GM21423 (cell line): ENCODE results near the gene LDAH.

Experiments used
- ATAC-seq: cut with Tn5 transposase; IDR thresholded peaks from one replicate; pipeline ENCODE4 v1.9.1; 2021; ENCODE audit warnings: mild to moderate bottlenecking, moderate library complexity; ENCODE audit not compliant: unreplicated experiment

Gene LDAH

DNA sequence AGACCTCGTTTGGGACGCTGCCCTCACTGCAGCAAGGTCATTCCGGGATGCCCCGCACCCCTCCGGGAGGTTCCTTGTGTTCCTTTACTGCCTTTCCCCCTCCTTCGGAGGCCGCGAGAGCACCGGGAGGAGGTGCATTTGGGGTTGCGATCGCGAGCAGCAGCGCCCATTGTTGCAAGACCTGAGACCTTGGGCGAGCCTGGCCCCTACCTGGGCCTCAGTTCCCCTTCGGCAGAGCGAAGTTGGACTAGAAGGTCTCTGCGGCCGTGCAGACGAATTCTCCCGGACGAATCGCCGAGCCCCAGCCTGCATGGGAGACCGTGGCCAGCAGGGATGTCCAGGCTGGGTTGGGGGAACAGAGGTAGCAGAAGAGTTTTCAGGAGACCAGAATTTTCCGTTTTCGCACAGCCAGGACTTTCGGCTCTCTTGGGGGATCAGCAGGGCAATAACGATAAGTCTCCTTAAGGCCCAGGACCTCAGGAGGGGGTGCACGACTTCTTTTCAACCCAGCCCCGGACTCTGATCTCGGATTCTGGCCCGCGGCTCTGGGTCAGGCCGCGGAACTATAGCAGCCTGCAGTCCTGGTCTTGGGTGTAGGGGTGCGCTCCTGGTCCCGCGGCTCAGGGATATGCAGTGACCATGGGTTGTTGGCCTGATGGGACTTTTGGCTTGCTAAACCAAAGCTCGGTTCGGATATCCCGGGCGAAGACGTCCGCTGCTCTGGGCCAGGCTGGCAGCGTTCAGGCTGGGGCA, 153.2 kb downstream of the LDAH start:
- no peak for ATAC-seq

DNA sequence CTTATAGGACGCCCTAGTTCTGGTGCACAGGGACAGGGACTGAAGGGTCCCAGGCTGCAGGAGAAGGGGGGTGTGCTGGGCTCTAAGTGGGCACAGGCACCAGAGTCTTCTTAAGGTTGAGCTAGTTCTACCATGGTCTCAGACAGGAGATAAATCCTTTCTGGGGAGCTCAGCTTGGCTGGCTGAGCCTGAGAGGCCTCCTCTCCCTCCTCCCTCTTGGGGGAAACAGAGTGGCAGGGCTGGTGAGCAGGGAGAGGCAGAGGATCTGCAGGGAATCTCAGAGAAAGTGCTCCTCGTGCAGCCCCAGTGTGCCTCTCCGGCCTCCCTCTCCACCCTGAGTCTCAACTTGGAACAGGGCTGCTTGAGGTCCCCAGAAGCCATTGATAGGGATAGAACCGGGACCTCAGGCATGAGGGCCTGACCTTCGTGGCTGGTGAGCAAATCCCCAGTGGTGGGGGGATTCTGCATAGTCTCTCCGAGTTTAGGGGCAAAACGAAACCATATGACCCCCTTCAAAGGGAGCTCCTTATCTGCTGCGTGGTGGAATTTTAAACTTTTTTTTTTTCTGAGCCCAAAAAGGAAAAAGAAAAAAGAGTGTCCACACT, 153.9 kb downstream of the LDAH start:
- no peak for ATAC-seq

DNA sequence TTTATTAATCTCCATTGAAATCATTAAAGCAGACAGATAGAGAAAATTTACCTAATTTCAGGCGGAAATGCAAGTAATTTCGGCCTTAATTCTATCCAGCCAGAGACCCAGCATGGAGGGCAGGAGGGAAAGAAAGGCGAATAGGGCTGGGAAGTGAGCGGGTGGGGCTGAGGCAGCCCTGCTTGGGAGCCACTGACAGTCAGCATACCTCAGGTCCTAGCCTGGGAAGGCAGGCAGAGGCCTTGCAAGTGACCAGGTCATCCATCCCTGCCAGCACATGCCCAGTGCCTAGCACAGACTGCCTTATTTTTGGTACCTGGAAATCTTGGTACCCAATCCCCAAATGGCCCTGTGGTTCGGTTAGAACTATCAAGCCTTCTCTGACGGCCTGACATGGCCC, 154.4 kb downstream of the LDAH start:
- ATAC-seq: no peak

DNA sequence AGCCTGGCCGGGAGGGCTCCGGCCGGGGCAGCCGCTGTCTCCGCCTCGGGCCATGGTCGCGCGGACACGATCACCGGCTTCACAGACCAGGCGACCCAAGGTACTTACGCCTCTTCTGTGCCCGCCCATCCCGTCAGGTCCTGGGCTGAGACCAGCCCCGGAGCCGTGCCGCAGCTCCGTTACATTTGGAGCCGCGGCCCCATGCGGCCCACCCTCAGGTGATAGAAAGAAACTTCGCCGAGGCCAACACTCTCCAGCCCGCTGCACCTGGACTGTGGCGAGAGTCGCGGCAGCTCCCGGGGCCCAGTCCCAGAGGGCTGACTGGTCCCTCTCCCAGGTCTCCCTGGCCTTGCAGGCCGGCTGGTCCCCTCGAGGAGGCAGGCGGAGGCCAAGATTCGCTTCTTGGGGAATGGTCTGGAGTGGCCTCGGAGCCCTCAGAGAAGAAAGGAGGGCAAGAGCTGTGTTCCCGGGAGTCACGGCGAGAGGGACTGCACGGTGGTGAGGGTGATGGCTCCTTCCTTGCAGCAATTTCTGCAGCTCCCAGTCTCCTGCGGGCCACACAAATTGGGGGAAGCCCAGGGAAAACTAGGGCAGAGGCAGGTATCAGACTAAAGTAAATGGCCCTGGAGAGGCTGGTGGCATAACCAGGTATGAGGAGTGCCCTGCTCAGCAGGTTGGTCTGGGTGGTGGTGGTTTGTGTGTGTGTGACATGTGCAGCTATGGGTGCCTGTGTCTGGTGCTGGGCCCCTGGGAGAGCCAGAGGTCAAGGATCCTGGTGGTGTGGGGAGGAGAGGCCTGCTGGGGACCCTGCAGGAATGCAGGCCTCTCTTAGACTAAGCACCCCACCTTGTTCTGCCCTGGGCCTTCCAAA, 155.1 kb downstream of the LDAH start:
- no peak for ATAC-seq

DNA sequence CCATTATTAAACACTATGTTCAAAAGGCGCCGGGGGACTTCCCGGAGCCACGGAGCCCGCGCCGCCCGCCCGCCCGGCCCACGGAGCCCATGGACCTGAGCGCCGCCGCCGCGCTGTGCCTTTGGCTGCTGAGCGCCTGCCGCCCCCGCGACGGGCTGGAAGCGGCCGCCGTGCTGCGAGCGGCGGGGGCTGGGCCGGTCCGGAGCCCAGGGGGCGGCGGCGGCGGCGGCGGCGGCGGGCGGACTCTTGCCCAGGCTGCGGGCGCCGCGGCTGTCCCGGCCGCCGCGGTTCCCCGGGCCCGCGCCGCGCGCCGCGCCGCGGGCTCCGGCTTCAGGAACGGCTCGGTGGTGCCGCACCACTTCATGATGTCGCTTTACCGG, 155.8 kb downstream of the LDAH start:
- no peak for ATAC-seq

DNA sequence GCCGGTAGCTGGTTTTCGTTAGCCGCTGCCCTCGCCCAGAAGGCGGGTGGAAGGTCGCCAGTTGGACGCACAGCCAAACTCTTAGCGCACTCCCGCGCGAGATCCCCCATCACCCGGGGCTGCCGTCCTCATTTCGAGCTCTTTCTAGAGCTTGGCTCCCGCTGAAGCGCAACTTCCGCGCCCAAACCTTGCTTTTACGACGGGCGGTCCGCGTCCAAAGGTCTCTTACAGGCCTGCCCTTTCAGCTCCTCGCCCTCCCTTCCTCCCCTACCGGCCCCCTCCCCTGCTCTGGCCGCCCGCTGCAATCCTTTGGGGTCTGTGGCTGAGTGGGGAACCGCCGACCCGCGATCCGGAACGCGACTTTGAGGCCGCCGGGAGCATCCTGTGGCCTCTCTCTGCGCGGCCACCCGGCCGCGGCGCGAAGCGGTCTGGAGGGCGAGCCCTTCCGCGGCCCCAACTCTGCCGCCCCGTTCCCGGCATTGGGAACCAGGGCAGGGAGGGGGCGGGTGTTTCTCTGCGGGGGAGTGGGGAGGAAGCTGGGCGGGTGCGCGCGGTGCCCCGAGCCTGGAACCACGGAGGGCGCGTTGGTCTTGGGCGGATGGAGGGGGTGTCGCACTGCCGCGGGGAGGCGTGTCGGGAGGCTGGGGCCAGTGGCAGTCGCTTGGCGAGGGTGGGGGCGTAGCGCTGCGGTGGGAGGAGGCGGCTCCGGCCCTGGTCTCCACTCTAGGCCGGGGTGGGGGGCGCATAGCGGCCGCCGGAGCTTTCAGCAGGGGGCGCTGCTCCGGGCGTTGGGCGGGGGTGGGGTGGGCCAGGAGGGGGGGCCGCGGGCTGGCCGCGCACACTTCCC, 156.4 kb downstream of the LDAH start, which contains the start of gene GDF7:
Gene GDF7, plus strand, starts transcription at position 841 of the 847 bp plus-strand sequence. CDS start 96 bp downstream, outside the sequence.
- ATAC-seq: no peak

DNA sequence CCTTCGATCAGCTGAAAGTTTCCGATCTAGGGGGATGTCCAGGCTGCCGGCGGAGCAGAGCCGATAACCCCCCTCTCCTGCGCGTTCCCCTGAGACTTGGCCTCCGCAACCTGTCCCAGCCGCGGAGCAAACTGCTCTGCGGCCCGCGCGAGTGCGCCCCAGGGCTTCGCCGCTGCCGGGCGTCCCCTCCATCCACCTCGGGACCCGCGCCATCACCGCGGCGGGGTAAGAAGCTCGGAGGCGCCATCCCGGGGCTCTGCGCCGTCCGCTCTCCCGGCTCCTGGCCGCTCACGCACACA, 156.9 kb downstream of the LDAH start:
- ATAC-seq: no peak

DNA sequence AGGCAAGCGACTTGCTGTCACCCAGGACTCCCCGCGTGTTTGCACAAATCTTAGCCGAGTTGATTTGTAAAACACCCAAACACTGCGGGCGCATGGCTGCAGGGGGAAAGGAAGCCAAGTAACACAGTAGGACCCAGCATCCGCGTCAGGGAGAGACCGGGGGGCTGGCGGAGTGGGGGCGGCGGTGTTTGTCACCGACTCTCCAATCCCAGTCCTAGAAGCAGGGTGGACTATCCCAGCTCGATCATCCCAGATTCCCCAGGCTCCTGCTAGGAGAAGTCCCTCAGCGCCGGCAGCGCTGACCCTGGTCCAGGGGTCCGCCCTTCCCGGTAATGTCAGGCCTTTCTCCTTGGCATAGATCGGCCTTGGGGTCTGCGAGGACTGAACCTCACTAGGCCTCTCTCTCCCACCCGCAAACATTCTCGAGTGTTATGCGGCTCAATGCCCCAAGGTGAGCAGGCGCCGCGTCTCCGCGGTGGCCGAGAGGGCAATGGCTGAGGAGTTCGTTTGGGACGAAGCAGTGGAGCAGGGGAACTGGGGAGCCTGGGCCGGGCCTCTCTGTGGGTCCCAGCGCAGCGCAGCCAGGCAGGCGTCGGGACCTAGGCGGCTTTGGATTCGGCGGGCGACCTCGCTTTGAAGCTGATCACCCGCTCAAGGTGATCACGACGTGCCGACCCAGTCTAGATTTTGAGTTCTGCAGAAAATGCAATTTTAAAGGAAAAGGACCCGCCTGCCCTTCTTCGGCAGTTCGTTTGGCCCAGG, 157.5 kb downstream of the LDAH start:
- no peak for ATAC-seq

DNA sequence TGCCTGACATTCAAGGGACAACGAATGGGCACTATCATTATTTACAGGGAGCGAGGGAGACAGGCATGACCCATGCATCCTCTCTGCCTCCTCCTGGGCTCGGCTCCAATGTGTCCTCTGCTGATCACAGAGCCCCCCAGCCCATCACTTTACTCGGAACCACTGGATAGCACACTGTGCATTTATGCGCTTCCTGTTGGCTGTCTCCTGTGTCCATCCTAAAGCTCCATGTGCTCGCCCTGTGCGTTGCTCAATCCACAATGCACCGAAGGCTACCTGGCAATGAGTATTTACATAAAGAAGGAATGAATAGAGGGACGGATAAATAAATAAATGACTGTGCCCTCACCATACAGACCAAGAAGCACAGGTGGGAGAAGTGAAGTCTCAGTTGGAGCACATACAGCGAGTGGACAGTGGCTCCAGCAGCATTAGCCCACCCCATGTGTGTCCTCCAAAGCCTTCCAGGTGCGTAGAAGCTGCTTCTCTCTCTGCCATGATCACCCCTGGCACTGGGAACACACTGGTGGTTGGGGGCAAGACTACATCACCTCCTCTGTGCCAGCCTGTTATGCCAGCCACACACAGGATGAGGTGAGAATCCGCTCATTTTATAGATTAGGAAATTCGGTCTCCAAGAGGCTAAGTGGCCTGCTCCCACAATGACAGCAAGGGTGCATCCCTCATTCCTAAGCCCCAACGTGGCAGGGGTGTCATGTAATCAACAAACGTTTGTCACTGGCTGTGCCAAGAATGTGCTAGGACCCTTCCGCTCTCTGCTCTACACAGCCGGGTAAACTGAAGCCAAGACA, 158.3 kb downstream of the LDAH start:
- ATAC-seq: no peak

DNA sequence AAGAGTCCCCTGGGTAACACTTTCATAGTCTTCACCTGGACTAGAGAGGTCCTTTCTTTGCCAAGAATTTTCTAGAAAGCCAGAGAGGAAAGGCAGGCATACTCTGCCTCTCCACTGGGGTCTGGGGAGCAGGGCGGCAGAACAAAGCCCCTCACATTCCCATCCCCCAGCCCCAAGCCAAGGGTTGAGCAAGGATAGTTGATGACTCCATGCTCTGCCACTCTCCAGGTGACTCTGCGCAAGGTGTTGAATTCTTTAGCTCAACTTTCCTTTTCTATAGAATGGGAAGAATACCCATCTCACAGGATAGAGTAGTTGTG, 158.9 kb downstream of the LDAH start:
- no peak for ATAC-seq

DNA sequence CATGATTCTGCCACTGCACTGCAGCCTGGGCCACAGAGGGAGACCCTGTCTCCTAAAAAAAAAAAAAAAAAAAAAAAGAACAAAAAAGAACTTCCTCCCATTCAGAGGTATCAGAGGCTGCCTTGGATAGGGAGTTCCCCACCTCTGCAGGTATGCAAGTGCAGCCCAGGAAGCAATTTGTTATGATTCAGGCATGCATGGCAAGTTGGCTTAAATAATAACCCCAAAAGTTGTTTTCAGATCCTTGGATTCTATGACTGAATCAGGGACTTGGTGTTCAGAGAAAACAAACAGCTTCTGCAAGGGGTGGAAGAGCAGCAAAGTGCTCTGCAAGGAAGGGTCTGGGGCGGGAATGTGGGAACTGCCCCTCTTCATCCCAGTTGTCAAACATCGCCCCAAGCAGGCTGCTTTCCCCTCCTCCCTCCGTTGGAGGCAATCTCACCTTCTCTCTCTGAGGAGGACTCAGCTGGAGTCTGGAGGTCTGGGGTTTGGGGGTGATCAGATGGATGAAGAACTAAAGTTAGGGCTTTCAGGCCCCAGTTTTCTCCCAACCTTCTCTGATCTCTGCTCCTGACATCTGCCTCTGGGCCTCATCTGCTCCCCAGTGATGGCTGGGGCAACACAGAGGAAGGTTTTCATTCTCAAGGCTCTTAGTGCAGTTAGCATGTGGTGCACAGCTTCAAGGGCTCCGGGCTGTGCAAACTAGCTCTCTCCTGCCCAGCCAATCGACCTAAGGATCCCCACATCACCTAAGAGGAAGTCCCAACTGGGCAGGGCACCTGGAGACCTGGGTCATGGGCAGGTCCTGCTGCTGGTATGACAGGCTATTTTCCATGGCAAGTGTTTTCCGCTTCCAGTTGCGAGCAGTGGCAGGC, 159.5 kb downstream of the LDAH start:
- no peak for ATAC-seq

DNA sequence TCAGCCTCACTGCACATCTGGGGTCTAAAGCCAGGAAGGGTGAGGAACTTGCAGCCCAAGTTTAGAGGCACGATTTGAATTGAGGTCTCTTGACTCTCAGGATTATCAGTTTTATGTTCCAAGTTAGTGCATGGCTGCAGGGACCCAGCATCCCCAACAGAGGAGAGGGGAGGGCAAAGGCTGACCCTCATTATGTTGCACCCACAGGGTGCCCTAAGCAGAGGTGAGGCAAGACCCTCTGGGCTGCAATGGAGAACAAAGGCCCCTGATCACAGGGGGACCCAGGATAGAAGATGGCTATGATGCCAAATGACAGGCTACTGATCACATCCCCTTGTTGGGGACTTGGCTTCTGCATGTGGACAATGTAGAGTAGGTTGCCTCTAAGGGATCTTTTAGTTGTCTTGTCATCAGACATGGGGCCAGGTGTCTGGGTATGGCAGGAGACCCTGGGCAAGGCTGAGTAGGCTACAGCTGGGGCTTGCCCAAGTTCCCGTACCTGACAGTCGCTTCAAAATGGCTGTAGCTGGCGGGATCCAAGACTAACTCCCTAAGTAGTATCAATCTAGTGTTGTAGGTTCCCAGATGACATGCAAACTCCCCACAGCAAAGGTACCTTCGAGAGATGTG, 160.5 kb downstream of the LDAH start:
- no peak for ATAC-seq

DNA sequence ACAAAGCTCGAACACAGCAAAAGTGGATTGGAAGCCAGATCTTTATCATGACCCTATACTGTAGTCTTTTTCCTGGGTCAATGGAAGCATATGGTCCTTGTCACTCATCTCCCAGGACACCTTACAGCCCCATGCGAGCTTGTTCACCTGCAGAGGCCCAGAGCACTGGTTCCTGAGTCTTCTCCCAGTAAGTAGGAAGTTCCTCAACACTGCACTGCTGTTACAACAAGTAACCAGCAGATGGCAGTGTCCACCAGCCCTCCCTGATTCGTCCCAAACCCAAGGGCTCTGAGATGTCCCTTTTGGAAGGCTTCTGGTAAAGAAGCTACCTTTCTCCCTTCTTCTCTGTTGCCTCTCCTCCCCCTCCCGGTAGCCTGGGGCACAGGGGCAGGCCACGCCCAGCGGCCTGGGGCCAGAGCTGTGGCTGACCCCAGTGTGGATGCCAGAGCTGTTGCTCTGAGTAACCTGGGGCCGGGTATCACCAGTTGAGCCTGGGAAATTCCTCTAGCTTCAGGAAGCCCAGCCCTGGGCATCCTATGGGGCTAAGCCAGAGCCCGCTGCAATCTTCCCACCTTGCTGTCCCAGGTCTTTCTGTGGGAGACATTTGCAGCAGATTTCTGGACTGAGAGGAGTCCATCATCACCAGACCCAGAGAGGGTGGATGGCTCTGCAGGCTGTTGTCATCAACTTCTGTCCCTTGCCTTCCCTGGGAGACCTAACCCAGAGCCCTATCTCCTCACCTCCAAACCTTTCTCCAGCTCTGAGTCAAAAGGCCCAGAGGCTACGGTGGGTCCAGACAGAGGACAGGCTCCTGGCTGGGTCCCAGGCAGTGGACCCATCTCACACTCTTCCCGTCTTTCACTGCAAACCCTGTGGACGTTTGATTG, 161.2 kb downstream of the LDAH start:
- ATAC-seq: no peak

DNA sequence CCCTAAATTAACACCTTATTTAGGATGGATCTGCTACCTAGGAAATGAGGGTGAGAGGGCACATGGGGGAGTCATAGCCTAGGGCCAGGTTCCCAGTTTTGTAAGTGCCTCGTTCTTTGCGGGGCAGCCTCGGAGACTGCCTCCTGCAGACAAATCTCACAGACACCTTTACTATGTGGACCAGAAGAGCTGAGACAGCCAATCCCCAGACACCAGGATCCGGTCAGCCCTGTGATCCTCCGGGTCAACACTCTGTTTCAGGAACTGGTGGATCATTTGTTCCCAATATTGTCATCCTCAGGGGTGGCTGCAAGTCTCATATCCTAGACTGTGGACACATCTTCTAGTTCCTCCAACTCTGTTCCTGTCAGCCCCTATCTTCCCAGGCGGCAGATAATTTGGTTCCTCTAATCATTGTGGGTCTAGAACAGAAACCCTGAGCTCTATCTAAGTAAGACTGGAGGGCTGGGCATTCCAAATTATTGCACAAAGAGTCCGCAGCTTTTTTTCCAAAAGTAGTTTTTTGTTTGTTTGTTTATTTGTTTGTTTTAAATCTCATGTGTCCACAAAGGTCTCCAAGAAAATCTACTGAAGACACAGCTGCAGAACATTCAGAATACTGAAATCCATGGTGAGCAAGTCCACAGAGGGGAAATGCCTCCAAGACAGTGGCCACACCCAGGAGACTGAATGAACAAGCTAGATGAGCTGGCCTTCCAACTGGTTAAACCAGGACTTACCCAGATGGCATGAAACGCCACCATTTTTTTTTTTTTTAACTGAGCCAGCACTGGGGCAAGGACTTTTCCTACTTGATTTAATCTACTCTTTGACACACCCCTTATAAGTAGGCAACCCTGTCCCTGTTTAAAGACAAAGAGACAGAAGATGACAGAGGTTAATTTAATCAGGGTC, 162.1 kb downstream of the LDAH start:
- ATAC-seq: no peak

DNA sequence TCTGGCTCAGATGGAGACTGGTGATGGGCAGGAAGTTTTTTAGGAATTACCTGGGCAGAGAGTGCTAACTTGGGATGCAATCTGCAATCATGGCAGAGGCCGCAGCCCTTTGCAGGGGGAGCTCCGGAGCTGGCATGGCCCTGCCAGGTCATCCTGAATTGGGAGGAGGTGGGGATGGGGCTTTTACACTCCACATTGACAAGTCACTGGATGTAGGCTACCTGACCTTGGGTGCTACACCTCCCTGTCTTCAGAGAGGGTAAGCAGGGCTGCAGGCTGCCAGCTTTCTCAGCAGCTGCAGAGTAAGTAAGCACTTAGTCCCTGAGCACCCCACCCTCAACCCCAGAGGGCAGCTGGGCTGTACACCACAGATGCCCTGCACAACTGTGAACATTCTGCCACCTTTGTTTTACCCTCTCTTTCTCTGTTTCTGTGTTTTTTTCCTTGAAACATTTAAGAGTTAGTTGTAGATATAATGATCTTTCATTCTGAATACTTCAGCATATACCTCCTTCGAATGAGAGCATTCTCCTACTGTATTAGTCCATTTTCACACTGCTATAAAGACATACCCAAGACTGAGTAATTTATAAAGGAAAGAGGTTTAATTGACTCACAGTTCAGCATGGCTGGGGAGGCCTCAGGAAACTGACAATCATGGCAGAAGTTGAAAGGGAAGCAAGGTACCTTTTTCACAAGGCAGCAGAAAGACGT, 165.2 kb downstream of the LDAH start:
- no peak for ATAC-seq

DNA sequence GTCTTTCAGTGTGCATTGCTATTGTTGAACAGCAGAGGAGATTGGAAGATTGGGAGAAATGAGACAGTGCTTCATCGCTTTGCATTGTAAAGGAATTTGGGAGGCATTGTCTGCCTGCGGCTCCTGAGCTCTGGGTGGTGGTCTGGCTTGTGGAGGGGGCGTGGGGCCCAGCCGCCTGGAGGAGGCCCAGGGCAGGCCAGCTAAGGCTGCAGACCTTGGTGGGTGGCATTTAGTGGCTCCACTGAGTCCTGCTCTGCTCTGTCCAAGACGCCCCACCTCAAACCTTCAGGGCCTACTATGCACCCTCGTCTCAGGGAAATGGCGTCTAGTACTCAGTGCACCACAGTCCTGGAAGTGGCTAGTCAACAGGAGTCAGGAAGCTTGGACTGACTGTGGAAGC, 166.3 kb downstream of the LDAH start:
- no peak for ATAC-seq
